GM18520 (cell line): ENCODE measurements around the gene CNOT6L.

ENCODE experiments used
- ATAC-seq: cut with Tn5 transposase; IDR thresholded peaks from one replicate; pipeline ENCODE4 v1.9.1; 2021; ENCODE audit not compliant: unreplicated experiment

CNOT6L gene

DNA sequence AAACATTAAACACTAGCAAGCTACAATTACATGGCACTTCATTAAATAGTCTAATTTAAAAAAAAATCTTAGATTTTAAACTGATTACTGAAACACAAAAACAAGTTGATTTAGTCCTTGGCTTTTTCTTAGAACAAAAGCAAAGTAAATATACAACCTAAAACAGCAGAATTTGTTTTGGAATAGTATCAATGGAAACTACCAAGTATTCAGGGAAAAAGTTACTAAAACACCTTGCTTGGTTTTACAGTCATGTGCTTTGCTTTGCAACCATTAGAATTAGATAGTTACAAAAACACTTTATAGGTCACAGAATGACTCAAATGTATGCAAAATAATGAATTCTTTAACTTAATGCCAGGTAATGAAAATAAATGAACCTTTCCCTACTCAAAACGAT is 105.3 kb downstream of the CNOT6L start:
- no peak for ATAC-seq

- ATAC-seq: no peak
These were observed 106.5 kb downstream of the CNOT6L start for GRCh38 chr4:77712675-77713074.

- ATAC-seq: no peak
These were observed 107.7 kb downstream of the CNOT6L start for GRCh38 chr4:77711469-77711868.

GRCh38 chr4:77710684-77711083 is 108.5 kb downstream of the CNOT6L start:
- no peak for ATAC-seq

- ATAC-seq: no peak
These were observed 109.1 kb downstream of the CNOT6L start for GRCh38 chr4:77710059-77710458.

- no peak for ATAC-seq
These were observed 112.5 kb downstream of the CNOT6L start for GRCh38 chr4:77706717-77707116.

DNA sequence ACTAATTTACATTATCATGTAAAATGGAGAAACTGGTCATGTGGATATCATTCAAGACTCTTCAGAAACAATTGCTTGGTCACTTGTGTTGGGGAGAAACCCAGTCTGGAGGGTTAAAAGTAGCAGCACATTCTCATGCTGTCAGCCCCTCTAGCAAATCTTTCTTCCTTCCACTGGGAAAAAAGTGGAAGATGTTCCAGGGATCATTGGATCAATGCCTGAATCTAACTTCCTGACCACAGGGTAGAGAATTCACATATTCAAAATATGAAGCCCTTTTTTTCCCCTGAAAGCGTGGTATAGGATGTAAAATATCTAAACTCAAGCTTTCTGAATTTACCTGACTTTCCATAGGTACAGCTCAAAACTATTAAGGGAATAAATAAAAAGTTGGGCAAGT is 115.5 kb downstream of the CNOT6L start:
- no peak for ATAC-seq

GRCh38 chr4:77701121-77701520 is 118.0 kb downstream of the CNOT6L start:
- no peak for ATAC-seq

- no peak for ATAC-seq
These were observed 119.4 kb downstream of the CNOT6L start for GRCh38 chr4:77699731-77700210.

DNA sequence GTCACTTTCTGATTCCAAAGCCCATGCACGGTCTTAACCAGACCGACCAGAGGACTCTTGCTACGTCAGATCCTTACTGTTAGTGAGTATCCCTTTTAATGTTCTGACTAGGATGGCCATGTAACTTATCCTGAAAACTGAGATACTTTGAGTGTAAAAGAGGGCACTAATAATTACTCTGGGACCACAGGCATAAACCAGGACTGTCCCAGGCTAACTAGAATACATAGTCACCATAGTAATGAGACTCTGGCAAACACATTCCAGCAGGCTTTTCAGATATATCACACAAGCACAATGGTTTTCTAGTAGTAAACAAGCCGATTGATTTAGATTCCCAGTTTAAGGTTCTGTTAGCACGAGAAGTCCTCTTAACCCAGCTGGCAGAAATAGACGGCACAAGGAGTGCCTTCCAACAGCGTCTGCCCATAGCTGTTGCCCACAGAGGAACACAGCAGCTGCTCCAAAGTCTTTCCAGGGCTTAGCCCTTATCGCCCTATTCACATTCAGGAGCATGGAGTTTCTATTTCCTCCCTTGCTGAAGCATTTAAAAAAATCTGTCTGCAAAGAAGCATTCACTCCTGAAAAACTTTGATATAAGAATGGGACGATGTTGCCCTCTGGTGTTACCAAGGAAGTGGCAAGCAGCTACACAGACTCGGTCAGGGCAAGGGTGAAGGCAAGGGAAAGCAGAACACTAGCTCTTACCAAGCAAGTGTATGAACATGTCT is 121.1 kb downstream of the CNOT6L start:
- no peak for ATAC-seq

DNA sequence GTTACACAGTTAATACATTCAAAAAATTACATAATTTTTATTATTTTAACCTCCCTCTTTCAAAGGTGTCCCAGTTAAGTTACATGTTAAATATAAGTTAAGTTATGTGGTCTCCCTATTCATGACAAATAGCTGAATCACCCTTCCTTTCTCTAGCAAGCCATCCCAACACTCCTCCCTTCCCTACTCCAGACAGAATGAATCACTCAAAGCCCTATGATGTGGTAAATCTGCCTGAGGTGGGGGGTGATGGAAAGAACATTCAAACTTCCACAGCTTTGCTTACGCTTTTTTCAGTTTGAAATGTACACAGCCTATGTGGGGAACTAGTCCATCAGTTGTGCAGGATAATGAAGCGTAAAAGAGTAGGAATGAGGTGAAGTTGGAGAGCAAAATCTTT is 123.4 kb downstream of the CNOT6L start:
- ATAC-seq: no peak

DNA sequence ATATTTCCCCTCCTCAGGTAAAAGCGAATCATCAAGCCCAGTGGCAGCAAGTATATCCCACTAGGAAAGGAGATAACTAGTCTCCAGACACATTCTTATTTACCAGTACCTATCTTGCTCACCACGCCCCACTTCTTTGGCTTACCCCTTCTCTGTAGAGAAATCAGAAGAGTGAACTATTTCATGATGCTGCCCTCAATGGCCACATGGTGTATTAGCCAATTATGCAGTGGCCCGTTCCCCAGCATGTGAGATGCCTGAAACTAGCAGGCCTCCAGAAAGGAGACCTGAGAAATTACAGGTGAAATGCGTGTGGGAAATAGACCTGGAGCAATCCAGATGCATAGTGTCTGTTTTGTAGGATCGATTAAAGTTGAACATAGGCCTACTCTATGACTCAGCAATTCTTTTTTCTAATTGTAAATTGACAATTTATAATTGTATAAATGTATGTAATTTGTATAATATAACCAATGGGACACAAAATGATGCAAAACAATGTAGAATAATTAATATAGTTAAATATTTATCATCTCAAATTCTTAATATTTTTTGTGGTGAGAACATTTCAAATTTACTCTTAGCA is 126.2 kb downstream of the CNOT6L start:
- no peak for ATAC-seq

- ATAC-seq: no peak
These were observed 137.4 kb downstream of the CNOT6L start for GRCh38 chr4:77681792-77682191.

- no peak for ATAC-seq
These were observed 142.3 kb downstream of the CNOT6L start for GRCh38 chr4:77676842-77677241.

GRCh38 chr4:77671051-77671450 is 148.1 kb downstream of the CNOT6L start:
- ATAC-seq: no peak

GRCh38 chr4:77669946-77670590 is 149.1 kb downstream of the CNOT6L start:
- no peak for ATAC-seq

- no peak for ATAC-seq
These were observed 153.6 kb downstream of the CNOT6L start for GRCh38 chr4:77665381-77666069.
